C4-2B (cell line): ENCODE measurements around the gene AGO4.

ENCODE experiments used
- CTCF ChIP-seq: fragments of 450-650 bp; conservative IDR thresholded peaks from 2 replicates; pipeline ENCODE4 v1.5.1; 2017; ENCODE audit warnings: mild to moderate bottlenecking
- ZFX ChIP-seq: fragments of 450-650 bp; IDR thresholded peaks from 2 replicates; pipeline ENCODE4 v1.6.1; 2017

DNA sequence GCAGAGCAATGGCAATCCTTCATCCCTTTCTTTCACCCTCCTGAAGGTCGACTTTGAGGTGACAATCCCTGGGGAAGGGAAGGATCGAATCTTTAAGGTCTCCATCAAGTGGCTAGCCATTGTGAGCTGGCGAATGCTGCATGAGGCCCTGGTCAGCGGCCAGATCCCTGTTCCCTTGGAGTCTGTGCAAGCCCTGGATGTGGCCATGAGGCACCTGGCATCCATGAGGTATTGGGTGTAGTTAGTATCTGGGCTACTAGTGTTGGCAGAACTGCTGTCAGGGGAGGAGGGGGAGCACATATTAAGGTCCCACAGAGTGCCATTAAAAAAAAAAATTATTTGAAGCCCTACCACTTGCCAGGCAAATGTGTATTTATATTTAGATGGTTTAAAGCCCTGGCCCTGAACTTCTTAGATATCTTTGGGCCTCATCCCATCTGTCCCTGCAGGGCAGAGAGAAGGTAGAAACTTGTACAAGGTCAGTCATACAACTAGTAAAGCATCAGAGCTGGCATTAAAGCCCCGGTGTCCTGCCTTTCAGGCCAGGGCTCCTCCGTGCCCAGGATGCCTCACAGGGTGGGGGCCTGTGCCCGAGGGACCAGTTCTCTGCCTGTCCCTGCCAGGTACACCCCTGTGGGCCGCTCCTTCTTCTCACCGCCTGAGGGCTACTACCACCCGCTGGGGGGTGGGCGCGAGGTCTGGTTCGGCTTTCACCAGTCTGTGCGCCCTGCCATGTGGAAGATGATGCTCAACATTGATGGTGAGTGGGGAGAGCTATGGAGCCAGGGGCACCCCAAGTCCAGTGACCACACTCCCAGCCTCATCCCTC, 85.4 kb downstream of the AGO4 start:
- no peak for TF ChIP-seq CTCF
- TF ChIP-seq ZFX, result no peak
